HepG2 (cell line): ENCODE results near the gene GRB10. TPM values are rescaled to one million over a fixed set of nuclear protein-coding genes. Genes with fewer than 3 reads are reported as not detected.

Source experiments
- MXD4 ChIP-seq: IDR thresholded peaks from 2 replicates; pipeline ENCODE4 v1.6.1; 2016; ENCODE audit warnings: mild to moderate bottlenecking, missing biosample characterization, missing genetic modification reagents
- SMAD1 ChIP-seq: sonication (generic); formaldehyde crosslinking; IDR thresholded peaks from 2 replicates; pipeline ENCODE4 v1.4.0; 2020; ENCODE audit warnings: missing genetic modification reagents, low read depth, mild to moderate bottlenecking, borderline replicate concordance
- ZNF207 ChIP-seq: fragments of 450-650 bp; IDR thresholded peaks from 2 replicates; pipeline ENCODE4 v1.6.1; 2016; ENCODE audit warnings: antibody characterized with exemption, borderline replicate concordance
- ZNF577 ChIP-seq: sonication (generic); formaldehyde crosslinking; IDR thresholded peaks from 2 replicates; pipeline ENCODE4 v1.4.0; 2020; ENCODE audit warnings: mild to moderate bottlenecking, low read depth, missing genetic modification reagents, borderline replicate concordance
- polyA plus RNA-seq, 8 experiments: library from polyadenylated mRNA; depleted of rRNA in 3 of 8; stranded (reverse) in 7 of 8; unstranded in 1 of 8; fragments of >200 nt; fragmentation: Illumina TruSeq in 4 of 8; extraction: Trizol in 4 of 8; gene quantifications; 2 replicates each; pipeline versions ENCODE4 v1.2.1 to v1.2.3, GENCODE V29; 2011 to 2016; ENCODE audit warnings: low read depth in 4 of 8, missing spikeins in 1 of 8, mixed read lengths in 1 of 8; ENCODE audit not compliant: insufficient read depth in 1 of 8
- total RNA-seq, 5 experiments: library from RNA; depleted of rRNA; stranded (reverse); fragments of >200 nt; fragmentation: Illumina TruSeq; extraction: Trizol; gene quantifications; 2 replicates each; pipeline ENCODE4 v1.2.3, GENCODE V29; 2016; ENCODE audit warnings: low read depth in 1 of 5
- TF ChIP-seq, protein P1 (sequence below): sonication (generic); formaldehyde crosslinking; IDR thresholded peaks from 2 replicates; pipeline ENCODE4 v1.8.1; 2022; ENCODE audit warnings: mild to moderate bottlenecking, missing genetic modification reagents
- TF ChIP-seq, protein P2 (sequence below): IDR thresholded peaks from 2 replicates; pipeline ENCODE4 v1.6.1; 2016; ENCODE audit warnings: low read depth, missing genetic modification reagents, missing compliant biosample characterization
- TF ChIP-seq, protein P3 (sequence below): IDR thresholded peaks from 2 replicates; pipeline ENCODE4 v1.6.1; 2018; ENCODE audit warnings: missing genetic modification reagents

GRB10 gene
- total and polyA plus RNA-seq, 2 of the 13 experiments (the other 11 are each of a cell fraction or from before 2014, with no cell fraction given), result 4.0 to 6.8 TPM

DNA sequence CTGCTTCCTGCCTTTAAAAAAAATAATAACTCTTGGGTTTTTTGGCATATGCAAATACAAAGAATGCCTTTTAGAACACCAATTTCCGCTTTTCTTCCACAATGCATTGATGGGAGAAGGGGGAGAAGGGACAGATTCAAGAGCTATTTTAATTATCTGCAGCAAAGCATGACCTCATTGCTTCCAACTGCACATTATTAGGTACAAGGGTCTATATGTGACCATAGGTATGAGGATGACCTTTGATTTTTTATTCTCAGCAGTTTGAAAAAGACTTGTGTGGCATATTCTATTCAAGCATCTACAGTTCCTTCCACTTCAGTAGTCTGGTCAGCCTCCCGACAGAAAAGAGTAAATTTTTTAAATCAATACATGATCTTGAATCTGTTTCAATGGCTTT, 39.7 kb downstream of the GRB10 start (continued):
- TF ChIP-seq, protein P1, sequence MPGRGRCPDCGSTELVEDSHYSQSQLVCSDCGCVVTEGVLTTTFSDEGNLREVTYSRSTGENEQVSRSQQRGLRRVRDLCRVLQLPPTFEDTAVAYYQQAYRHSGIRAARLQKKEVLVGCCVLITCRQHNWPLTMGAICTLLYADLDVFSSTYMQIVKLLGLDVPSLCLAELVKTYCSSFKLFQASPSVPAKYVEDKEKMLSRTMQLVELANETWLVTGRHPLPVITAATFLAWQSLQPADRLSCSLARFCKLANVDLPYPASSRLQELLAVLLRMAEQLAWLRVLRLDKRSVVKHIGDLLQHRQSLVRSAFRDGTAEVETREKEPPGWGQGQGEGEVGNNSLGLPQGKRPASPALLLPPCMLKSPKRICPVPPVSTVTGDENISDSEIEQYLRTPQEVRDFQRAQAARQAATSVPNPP (CRISPR knock-in tag), result no peak
- no peak for TF ChIP-seq ZNF577
- TF ChIP-seq, protein P2, sequence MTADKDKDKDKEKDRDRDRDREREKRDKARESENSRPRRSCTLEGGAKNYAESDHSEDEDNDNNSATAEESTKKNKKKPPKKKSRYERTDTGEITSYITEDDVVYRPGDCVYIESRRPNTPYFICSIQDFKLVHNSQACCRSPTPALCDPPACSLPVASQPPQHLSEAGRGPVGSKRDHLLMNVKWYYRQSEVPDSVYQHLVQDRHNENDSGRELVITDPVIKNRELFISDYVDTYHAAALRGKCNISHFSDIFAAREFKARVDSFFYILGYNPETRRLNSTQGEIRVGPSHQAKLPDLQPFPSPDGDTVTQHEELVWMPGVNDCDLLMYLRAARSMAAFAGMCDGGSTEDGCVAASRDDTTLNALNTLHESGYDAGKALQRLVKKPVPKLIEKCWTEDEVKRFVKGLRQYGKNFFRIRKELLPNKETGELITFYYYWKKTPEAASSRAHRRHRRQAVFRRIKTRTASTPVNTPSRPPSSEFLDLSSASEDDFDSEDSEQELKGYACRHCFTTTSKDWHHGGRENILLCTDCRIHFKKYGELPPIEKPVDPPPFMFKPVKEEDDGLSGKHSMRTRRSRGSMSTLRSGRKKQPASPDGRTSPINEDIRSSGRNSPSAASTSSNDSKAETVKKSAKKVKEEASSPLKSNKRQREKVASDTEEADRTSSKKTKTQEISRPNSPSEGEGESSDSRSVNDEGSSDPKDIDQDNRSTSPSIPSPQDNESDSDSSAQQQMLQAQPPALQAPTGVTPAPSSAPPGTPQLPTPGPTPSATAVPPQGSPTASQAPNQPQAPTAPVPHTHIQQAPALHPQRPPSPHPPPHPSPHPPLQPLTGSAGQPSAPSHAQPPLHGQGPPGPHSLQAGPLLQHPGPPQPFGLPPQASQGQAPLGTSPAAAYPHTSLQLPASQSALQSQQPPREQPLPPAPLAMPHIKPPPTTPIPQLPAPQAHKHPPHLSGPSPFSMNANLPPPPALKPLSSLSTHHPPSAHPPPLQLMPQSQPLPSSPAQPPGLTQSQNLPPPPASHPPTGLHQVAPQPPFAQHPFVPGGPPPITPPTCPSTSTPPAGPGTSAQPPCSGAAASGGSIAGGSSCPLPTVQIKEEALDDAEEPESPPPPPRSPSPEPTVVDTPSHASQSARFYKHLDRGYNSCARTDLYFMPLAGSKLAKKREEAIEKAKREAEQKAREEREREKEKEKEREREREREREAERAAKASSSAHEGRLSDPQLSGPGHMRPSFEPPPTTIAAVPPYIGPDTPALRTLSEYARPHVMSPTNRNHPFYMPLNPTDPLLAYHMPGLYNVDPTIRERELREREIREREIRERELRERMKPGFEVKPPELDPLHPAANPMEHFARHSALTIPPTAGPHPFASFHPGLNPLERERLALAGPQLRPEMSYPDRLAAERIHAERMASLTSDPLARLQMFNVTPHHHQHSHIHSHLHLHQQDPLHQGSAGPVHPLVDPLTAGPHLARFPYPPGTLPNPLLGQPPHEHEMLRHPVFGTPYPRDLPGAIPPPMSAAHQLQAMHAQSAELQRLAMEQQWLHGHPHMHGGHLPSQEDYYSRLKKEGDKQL (CRISPR knock-in tag), result no peak
- TF ChIP-seq MXD4 (CRISPR knock-in tag), result no peak
- no peak for TF ChIP-seq SMAD1 (CRISPR knock-in tag)
- TF ChIP-seq, protein P3, sequence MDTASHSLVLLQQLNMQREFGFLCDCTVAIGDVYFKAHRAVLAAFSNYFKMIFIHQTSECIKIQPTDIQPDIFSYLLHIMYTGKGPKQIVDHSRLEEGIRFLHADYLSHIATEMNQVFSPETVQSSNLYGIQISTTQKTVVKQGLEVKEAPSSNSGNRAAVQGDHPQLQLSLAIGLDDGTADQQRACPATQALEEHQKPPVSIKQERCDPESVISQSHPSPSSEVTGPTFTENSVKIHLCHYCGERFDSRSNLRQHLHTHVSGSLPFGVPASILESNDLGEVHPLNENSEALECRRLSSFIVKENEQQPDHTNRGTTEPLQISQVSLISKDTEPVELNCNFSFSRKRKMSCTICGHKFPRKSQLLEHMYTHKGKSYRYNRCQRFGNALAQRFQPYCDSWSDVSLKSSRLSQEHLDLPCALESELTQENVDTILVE (CRISPR knock-in tag), result no peak
- TF ChIP-seq ZNF207, result no peak
